ENCODE measurements around the gene ADRA2C. TPM values are rescaled to one million over a fixed set of nuclear protein-coding genes. Genes with fewer than 3 reads are reported as not detected.

ADRA2C gene
- polyA plus RNA-seq, 1 of the 3 experiments (the other 2 are of a cell fraction), result 0.15 TPM

- Histone ChIP-seq H3K9me3 (no peaks in the 10 kb centered on the region), H3K4me3 (ENCODE audit: low read depth in 2 of 2, low read length in 1 of 2) (no peak overlapping the region), H3F3A (replicated peaks; ENCODE audit: insufficient read depth) (peaks cover 16% of the 10 kb centered on the region), H3K4me2 (no peak overlapping the region), H3K36me3 (replicated peaks in 1 of 2; ENCODE audit: control insufficient read depth in 1 of 2, insufficient read depth in 2 of 2, low read length in 1 of 2) (no peaks in the 10 kb centered on the region), H3K4me1 (ENCODE audit: control insufficient read depth in 1 of 2, insufficient read depth in 2 of 2, low read depth in 1 of 2, low read length in 1 of 2) (peaks cover 0 to 15% of the 10 kb centered on the region in 2 experiments; a peak in 2 of 4 replicates), H3K27me3 (ENCODE audit: insufficient read depth) (no peaks in the 10 kb centered on the region), H3K9me2 (no peaks in the 10 kb centered on the region), H4K20me1 (ENCODE audit: insufficient read depth) (no peaks in the 10 kb centered on the region), H3K79me2 (ENCODE audit: insufficient read depth) (no peaks in the 10 kb centered on the region), H3K27ac (ENCODE audit: low read depth in 2 of 2, low read length in 1 of 2) (no peak overlapping the region), H3K9ac (no peak overlapping the region), H2AFZ (ENCODE audit: low read depth) (no peak overlapping the region)
- DNase-seq, result no peak
- WGBS (ENCODE audit: low lambda C conversion rate), result 50% methylated on average over 14 of the region's 16 CpGs
- POLR2A ChIA-PET, result no interaction called here
- TF ChIP-seq, protein P1, sequence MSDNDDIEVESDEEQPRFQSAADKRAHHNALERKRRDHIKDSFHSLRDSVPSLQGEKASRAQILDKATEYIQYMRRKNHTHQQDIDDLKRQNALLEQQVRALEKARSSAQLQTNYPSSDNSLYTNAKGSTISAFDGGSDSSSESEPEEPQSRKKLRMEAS (IDR thresholded peaks at IDR 0.05; ENCODE audit: low read depth), result no peak
- TF ChIP-seq SMC3 (IDR thresholded peaks at IDR 0.05; ENCODE audit: low read depth, low read length) (no peak), MXI1 (IDR thresholded peaks at IDR 0.05; ENCODE audit: low read depth, low read length) (no peak), MEF2A (IDR thresholded peaks at IDR 0.05; ENCODE audit: borderline replicate concordance, low read depth) (no peak), RAD21 (IDR thresholded peaks at IDR 0.05; ENCODE audit: low read length) (peak; percentile 31; the same call in 1 of the 2 replicates), TAF1 (IDR thresholded peaks at IDR 0.05; ENCODE audit: borderline replicate concordance, low read depth, low read length) (no peak)
- TF ChIP-seq, protein P2, sequence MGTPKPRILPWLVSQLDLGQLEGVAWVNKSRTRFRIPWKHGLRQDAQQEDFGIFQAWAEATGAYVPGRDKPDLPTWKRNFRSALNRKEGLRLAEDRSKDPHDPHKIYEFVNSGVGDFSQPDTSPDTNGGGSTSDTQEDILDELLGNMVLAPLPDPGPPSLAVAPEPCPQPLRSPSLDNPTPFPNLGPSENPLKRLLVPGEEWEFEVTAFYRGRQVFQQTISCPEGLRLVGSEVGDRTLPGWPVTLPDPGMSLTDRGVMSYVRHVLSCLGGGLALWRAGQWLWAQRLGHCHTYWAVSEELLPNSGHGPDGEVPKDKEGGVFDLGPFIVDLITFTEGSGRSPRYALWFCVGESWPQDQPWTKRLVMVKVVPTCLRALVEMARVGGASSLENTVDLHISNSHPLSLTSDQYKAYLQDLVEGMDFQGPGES (IDR thresholded peaks at IDR 0.05; ENCODE audit: low read depth, low read length), result no peak
- TF ChIP-seq, protein P3, sequence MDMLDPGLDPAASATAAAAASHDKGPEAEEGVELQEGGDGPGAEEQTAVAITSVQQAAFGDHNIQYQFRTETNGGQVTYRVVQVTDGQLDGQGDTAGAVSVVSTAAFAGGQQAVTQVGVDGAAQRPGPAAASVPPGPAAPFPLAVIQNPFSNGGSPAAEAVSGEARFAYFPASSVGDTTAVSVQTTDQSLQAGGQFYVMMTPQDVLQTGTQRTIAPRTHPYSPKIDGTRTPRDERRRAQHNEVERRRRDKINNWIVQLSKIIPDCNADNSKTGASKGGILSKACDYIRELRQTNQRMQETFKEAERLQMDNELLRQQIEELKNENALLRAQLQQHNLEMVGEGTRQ (IDR thresholded peaks at IDR 0.05; ENCODE audit: borderline replicate concordance, low read depth, low read length), result no peak
- CTCF ChIA-PET, result interaction anchor here (0.7 to 5.6 kb wide), 9 partner anchors 19 to 203 kb away, joined by 3 to 60 read pairs (median 4); partner anchors contain the start of gene ADRA2C
Measured at GRCh38 chr4:3747581-3747904, 18.6 kb upstream of the ADRA2C start.

- TF ChIP-seq EZH2phosphoT487 (IDR thresholded peaks at IDR 0.05; ENCODE audit: borderline replicate concordance, low read depth), result no peak
- TF ChIP-seq, protein P3 (IDR thresholded peaks at IDR 0.05; ENCODE audit: borderline replicate concordance, low read depth, low read length), result no peak
- no peak for TF ChIP-seq SMC3 (IDR thresholded peaks at IDR 0.05; ENCODE audit: low read depth, low read length)
- no peak for TF ChIP-seq TAF1 (IDR thresholded peaks at IDR 0.05; ENCODE audit: borderline replicate concordance, low read depth, low read length)
- no peak for TF ChIP-seq NFIC (IDR thresholded peaks at IDR 0.05; ENCODE audit: borderline replicate concordance)
- TF ChIP-seq, protein P1 (IDR thresholded peaks at IDR 0.05; ENCODE audit: low read depth), result no peak
- TF ChIP-seq, protein P2 (IDR thresholded peaks at IDR 0.05; ENCODE audit: low read depth, low read length), result no peak
- TF ChIP-seq RAD21 (IDR thresholded peaks at IDR 0.05; ENCODE audit: low read length), result no peak
- TF ChIP-seq, protein P4, sequence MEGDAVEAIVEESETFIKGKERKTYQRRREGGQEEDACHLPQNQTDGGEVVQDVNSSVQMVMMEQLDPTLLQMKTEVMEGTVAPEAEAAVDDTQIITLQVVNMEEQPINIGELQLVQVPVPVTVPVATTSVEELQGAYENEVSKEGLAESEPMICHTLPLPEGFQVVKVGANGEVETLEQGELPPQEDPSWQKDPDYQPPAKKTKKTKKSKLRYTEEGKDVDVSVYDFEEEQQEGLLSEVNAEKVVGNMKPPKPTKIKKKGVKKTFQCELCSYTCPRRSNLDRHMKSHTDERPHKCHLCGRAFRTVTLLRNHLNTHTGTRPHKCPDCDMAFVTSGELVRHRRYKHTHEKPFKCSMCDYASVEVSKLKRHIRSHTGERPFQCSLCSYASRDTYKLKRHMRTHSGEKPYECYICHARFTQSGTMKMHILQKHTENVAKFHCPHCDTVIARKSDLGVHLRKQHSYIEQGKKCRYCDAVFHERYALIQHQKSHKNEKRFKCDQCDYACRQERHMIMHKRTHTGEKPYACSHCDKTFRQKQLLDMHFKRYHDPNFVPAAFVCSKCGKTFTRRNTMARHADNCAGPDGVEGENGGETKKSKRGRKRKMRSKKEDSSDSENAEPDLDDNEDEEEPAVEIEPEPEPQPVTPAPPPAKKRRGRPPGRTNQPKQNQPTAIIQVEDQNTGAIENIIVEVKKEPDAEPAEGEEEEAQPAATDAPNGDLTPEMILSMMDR (IDR thresholded peaks at IDR 0.05), result no peak
- TF ChIP-seq POLR2AphosphoS5 (IDR thresholded peaks at IDR 0.05; ENCODE audit: low read depth, low read length), result no peak
- no peak for TF ChIP-seq FOSL2 (IDR thresholded peaks at IDR 0.05; ENCODE audit: borderline replicate concordance, low read depth)
- TF ChIP-seq TEAD4 (IDR thresholded peaks at IDR 0.05; ENCODE audit: borderline replicate concordance, insufficient read depth), result no peak
- H3K9ac ChIP-seq, result no peak overlapping the region
- no peak overlapping the region for H3K27ac ChIP-seq (ENCODE audit: low read depth in 2 of 2, low read length in 1 of 2)
- POLR2A ChIA-PET, result no interaction called here
- no peaks in the 10 kb centered on the region for H3K79me2 ChIP-seq (ENCODE audit: insufficient read depth)
- H2AFZ ChIP-seq (ENCODE audit: low read depth), result no peak overlapping the region
- CTCF ChIA-PET, result interaction anchor here (0.6 to 5.6 kb wide), 9 partner anchors 13 to 206 kb away, joined by 3 to 60 read pairs (median 4); partner anchors contain the start of gene ADRA2C
- DNase-seq, result no peak
- peaks cover 16% of the 10 kb centered on the region for H3F3A ChIP-seq (replicated peaks; ENCODE audit: insufficient read depth)
- H3K36me3 ChIP-seq (replicated peaks in 1 of 2; ENCODE audit: control insufficient read depth in 1 of 2, insufficient read depth in 2 of 2, low read length in 1 of 2), result no peaks in the 10 kb centered on the region
- no peaks in the 10 kb centered on the region for H3K27me3 ChIP-seq (ENCODE audit: insufficient read depth)
- H3K9me3 ChIP-seq, result no peaks in the 10 kb centered on the region
- no peak overlapping the region for H3K4me3 ChIP-seq (ENCODE audit: low read depth in 2 of 2, low read length in 1 of 2)
- H4K20me1 ChIP-seq (ENCODE audit: insufficient read depth), result no peaks in the 10 kb centered on the region
- H3K9me2 ChIP-seq, result no peaks in the 10 kb centered on the region
- H3K4me1 ChIP-seq (ENCODE audit: control insufficient read depth in 1 of 2, insufficient read depth in 2 of 2, low read depth in 1 of 2, low read length in 1 of 2), result peaks cover 0 to 15% of the 10 kb centered on the region in 2 experiments; a peak in 2 of 4 replicates
- 63% methylated on average over 17 of the region's 17 CpGs for WGBS (ENCODE audit: low lambda C conversion rate)
- H3K4me2 ChIP-seq, result no peak overlapping the region
Measured at GRCh38 chr4:3748136-3748898, 17.9 kb upstream of the ADRA2C start.
